AG04450 (cell line): ENCODE data around the gene MPRIP. TPM values are rescaled to one million over a fixed set of nuclear protein-coding genes. Genes with fewer than 3 reads are reported as not detected.

ENCODE experiments used
- CTCF ChIA-PET: fragments of 300-600, 350-600 bp; formaldehyde crosslinking; extraction: SDS; loops from one replicate; lab custom pipeline; 2022; ENCODE audit warnings: antibody characterized with exemption, inconsistent platforms; lab: Charles Lee
- POLR2A ChIA-PET: fragments of 350-600 bp; formaldehyde crosslinking; extraction: SDS; loops from one replicate; lab custom pipeline; 2021; ENCODE audit warnings: antibody characterized with exemption, inconsistent platforms; lab: Yijun Ruan, JAX
- DNase-seq: peaks from one replicate; pipeline ENCODE4 v3.0.0-alpha.2; 2011; ENCODE audit warnings: low read depth, low spot score
- H3K27ac ChIP-seq: one replicate; pipeline ENCODE4 v1.5.1; 2012; ENCODE audit warnings: low read depth, low read length, control low read depth
- H3K27me3 ChIP-seq: one replicate; pipeline ENCODE4 v1.6.0; 2012; ENCODE audit warnings: low read length; ENCODE audit not compliant: control insufficient read depth, insufficient read depth
- H3K4me3 ChIP-seq: 2 replicates; pipeline ENCODE4 v1.5.1; 2011; ENCODE audit warnings: mild to moderate bottlenecking, low read depth, low read length, control low read depth
- H3K9me3 ChIP-seq: 2 replicates; pipeline ENCODE4 v1.5.1; 2012; ENCODE audit warnings: low read length; ENCODE audit not compliant: control insufficient read depth, insufficient read depth
- polyA plus RNA-seq: library from polyadenylated mRNA; depleted of rRNA; stranded (reverse); fragments of >200 nt; gene quantifications from 2 replicates; pipeline ENCODE4 v1.2.3, GENCODE V29; 2011
- TF ChIP-seq, protein P1 (sequence below): IDR thresholded peaks from 2 replicates; pipeline ENCODE4 v1.5.1; 2011; ENCODE audit warnings: low read depth, low read length, control low read depth, inconsistent platforms

Gene MPRIP
- polyA plus RNA-seq, 1 experiment = 95.0 TPM

DNA sequence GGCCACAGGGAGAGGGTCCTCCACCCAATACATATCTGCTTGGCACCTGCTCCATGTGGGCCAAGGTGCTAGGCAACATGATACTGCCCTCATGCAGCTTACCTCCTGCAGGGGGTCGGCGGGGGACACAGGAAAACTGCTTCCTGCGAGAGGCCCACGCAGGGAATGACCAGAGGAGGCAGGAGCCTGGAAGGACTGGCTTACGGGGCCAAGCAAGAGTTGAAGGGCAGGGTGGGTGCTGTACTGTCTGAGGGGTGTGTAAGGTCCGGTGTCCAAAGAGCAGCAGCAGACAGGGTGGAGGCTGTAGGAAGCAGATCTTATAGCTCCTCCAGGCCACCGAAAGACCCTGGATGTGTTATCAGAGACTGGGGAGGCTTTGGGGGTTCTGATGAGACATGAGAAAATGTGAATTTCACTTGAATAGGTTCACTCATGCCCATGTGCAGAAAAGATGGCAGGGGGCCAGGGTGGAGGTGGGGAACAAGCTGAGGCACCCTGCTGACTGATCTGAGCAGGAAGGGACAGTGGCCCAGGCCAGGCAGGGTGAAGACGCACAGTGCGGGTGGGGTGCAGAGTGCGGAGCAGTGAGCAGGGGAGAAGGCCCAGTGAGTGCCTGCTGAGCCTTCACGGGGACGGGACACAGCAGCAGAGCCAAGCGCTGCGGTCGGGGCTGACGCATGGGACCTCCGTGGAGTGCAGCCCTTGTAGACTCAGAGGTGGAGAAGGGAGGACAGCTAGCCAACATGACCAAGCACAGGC, 186.4 kb downstream of the MPRIP start:
- CTCF ChIA-PET = no interaction called here

DNA sequence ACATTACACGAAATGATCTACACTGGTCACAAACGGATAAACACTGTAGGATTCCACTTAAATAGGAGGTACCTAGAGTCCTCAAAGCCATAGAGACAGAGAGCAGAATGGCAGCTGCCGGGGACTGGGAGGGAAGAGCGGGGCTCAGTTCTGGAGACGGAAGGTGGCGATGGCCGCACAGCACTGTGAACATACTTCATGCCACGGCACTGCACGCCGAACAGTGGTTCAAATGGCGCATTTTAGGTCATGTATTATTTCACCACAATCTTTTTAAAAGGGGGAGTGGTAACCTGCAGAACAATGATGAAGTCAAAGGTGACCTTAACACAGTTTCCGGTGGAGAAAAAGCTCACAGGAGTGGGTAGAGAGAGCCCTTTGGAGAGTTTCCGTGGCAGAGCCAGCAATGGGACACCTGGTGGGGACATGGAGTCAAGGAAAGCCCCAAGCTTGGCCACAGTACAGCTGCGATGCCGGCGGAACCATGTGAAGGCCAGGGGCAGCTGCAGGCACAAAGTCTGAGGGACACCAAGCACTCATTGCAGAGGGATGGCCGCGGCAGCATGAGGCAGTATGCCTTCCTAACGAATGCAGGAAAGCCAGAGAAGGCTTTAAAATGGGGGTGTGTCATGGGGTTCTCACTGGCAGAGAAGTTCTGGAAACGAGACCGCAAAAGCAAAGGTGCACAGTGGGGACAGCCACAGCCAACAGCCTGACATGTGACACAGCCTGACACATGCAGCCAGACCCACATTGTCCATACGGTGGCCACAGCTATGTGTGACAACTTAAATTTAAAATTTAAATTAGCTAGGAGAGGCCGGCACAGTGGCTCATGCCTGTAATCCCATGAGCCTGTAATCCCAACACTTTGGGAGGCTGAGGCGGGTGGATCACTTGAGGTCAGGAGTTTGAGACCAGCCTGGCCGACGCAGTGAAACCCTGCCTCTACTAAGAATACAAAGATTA, 187.4 kb downstream of the MPRIP start:
- CTCF ChIA-PET = interaction anchor here (0.7 kb wide), 1 partner anchor 109 kb away, joined by 5 read pairs; no protein-coding TSS in a partner anchor
- Histone ChIP-seq H3K4me3 (no peak overlapping the region), H3K9me3 (no peaks in the 10 kb centered on the region), H3K27ac (no peak overlapping the region), H3K27me3 (no peaks in the 10 kb centered on the region)
- POLR2A ChIA-PET = no interaction called here
- DNase-seq = no peak
- TF ChIP-seq, protein P1, sequence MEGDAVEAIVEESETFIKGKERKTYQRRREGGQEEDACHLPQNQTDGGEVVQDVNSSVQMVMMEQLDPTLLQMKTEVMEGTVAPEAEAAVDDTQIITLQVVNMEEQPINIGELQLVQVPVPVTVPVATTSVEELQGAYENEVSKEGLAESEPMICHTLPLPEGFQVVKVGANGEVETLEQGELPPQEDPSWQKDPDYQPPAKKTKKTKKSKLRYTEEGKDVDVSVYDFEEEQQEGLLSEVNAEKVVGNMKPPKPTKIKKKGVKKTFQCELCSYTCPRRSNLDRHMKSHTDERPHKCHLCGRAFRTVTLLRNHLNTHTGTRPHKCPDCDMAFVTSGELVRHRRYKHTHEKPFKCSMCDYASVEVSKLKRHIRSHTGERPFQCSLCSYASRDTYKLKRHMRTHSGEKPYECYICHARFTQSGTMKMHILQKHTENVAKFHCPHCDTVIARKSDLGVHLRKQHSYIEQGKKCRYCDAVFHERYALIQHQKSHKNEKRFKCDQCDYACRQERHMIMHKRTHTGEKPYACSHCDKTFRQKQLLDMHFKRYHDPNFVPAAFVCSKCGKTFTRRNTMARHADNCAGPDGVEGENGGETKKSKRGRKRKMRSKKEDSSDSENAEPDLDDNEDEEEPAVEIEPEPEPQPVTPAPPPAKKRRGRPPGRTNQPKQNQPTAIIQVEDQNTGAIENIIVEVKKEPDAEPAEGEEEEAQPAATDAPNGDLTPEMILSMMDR = no peak

More for the DNA sequence above, 186.4 kb downstream of the MPRIP start:
- no peaks in the 10 kb centered on the region for H3K27me3 ChIP-seq
- TF ChIP-seq, protein P1 = no peak
- no peak for DNase-seq
- no peak overlapping the region for H3K4me3 ChIP-seq
- POLR2A ChIA-PET = no interaction called here
- H3K9me3 ChIP-seq = no peaks in the 10 kb centered on the region
- no peak overlapping the region for H3K27ac ChIP-seq

DNA sequence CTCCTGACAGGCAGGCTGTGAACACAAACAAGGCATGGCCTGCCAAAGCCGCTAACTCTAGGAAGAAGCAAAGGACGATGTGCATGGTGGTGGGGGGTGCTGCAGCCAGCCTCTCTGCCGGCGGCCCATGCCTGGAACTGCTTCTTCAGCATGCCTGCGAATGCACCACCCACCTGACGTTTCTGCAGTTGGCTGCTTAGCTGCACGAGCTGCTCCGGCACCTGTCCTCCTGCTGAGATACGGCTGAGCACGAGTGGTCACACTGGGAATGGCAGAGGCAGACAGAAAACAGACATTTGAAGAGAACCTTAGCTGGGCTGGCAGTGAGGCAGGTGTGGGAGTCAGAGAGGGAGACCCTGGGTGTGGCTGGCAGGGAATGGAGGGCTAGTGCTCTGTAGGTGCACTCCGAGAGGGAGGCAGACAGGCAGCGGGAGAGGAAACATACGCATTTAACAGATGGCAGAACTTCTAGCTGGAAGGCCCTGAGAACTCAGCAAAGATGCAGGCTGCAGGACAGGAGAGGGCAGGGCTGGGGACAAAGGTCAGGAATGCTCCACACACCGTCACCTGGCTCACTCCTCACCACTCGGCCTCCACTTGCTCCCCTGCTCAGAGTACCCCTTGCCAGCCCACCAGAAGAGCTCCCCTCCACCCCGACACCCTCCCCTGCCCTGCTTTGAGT, 189.5 kb downstream of the MPRIP start:
- TF ChIP-seq, protein P1 = no peak
- no peak overlapping the region for H3K4me3 ChIP-seq
- H3K27me3 ChIP-seq = no peaks in the 10 kb centered on the region
- no peak overlapping the region for H3K27ac ChIP-seq
- ChIA-PET CTCF (no interaction called here), POLR2A (no interaction called here)
- DNase-seq = no peak
- peaks cover 2% of the 10 kb centered on the region; the same call in 1 of the 2 replicates for H3K9me3 ChIP-seq

DNA sequence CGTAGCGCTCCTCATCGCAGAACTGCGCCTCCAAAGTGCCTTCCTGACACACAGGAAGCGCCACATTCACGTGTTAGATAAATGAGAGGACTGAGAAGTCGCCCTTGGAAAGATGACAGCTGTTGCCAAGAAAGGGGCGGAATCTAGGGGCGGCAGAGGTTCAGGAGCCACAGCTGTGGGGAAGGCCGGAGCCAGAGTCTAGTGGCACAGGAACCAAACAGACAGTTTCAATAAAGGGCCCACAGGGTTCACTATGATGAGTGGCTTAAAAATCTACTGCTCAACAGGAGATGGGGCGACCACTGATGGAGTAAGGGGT, 190.0 kb downstream of the MPRIP start:
- no peak overlapping the region for H3K4me3 ChIP-seq
- DNase-seq = no peak
- no peaks in the 10 kb centered on the region for H3K27me3 ChIP-seq
- peaks cover 4% of the 10 kb centered on the region; the same call in 1 of the 2 replicates for H3K9me3 ChIP-seq
- POLR2A ChIA-PET = no interaction called here
- TF ChIP-seq, protein P1 = no peak
- no peak overlapping the region for H3K27ac ChIP-seq
- CTCF ChIA-PET = interaction anchor here (1.0 kb wide), 1 partner anchor 234 kb away, joined by 4 read pairs; no protein-coding TSS in a partner anchor
